Lung (tissue), 12 donors: ENCODE data around the gene KRTAP4-3. TPM values are rescaled to one million over a fixed set of nuclear protein-coding genes. Genes with fewer than 3 reads are reported as not detected.
"Not testable (repeated sequence)": the region's sequence is repeated elsewhere in the genome, so short reads cannot be mapped to it uniquely, and the experiment has no call there.

Source experiments
- ATAC-seq: fragments of 200-7000 bp; cut with Tn5 transposase; one replicate; pipeline ENCODE4 v1.9.1; 2020; ENCODE audit warnings: moderate number of reproducible peaks; ENCODE audit not compliant: insufficient read depth, low FRiP score
- DNase-seq, 3 donors: peaks; one replicate each; pipeline ENCODE4 v3.0.0-alpha.2; 2013 to 2017
- H3K27ac ChIP-seq, 2 donors: one replicate each; pipeline ENCODE4 v1.5.1; 2013; ENCODE audit warnings: mild to moderate bottlenecking in 2 of 2, moderate library complexity in 2 of 2, control low read depth in 1 of 2, inconsistent platforms in 1 of 2, low read depth in 1 of 2, low read length in 1 of 2
- H3K27me3 ChIP-seq, 3 donors: one replicate each; pipeline ENCODE4 v1.5.1; 2013; ENCODE audit warnings: low read length in 2 of 3; ENCODE audit not compliant: control insufficient read depth in 3 of 3, insufficient read depth in 3 of 3
- H3K36me3 ChIP-seq, 4 donors: one replicate each; pipeline ENCODE4 v1.5.1; 2013; ENCODE audit warnings: low read length in 4 of 4, mild to moderate bottlenecking in 1 of 4, moderate library complexity in 1 of 4; ENCODE audit not compliant: control insufficient read depth in 4 of 4, insufficient read depth in 4 of 4
- H3K4me1 ChIP-seq, 5 donors: one replicate each; pipeline ENCODE4 v1.5.1; 2013; ENCODE audit warnings: low read length in 5 of 5, mild to moderate bottlenecking in 2 of 5, moderate library complexity in 1 of 5; ENCODE audit not compliant: control insufficient read depth in 5 of 5, insufficient read depth in 5 of 5
- H3K4me3 ChIP-seq: one replicate; pipeline ENCODE4 v1.5.1; 2013; ENCODE audit warnings: mild to moderate bottlenecking, control low read depth, moderate library complexity
- H3K9ac ChIP-seq, 2 donors: one replicate each; pipeline ENCODE4 v1.5.1; 2013; ENCODE audit warnings: low read length in 2 of 2, control low read depth in 1 of 2; ENCODE audit not compliant: insufficient read depth in 1 of 2
- H3K9me3 ChIP-seq, 4 donors: one replicate each; pipeline ENCODE4 v1.5.1; 2013; ENCODE audit warnings: low read length in 3 of 4, mild to moderate bottlenecking in 1 of 4, moderate library complexity in 1 of 4; ENCODE audit not compliant: control insufficient read depth in 4 of 4, insufficient read depth in 3 of 4
- WGBS, 2 donors: extraction: QIAGEN DNeasy Blood & Tissue Kit; methylation state at CpG; one replicate each; pipeline ENCODE4 v1.1.7; 2013; 5-methylcytosine and 5-hydroxymethylcytosine counted together
- polyA plus RNA-seq, 2 donors: library from polyadenylated mRNA; stranded (reverse); fragments of 200-250 nt; gene quantifications; one replicate each; pipeline ENCODE4 v1.2.1, GENCODE V29; 2013
- total RNA-seq, 2 donors: library from RNA; depleted of rRNA in 1 of 2; stranded (reverse); fragments of >200 nt in 1 of 2; gene quantifications; one replicate each; pipeline ENCODE4 v1.2.1, GENCODE V29; 2014 to 2021
- TF ChIP-seq, protein P1 (sequence below): IDR thresholded peaks from 2 replicates; pipeline ENCODE4 v1.5.1; 2012; ENCODE audit warnings: mild to moderate bottlenecking; ENCODE audit errors: control extremely low read depth, extremely low read depth
- donor health status: control.
- donor health status: control.
- donor health status: Bipolar disorder and iron deficiency.
- donor health status: healthy.
- donor health status: DM: yes; HTN: yes; CAD: no.

Gene KRTAP4-3
- total and polyA plus RNA-seq, 4 donors = not detected

DNA sequence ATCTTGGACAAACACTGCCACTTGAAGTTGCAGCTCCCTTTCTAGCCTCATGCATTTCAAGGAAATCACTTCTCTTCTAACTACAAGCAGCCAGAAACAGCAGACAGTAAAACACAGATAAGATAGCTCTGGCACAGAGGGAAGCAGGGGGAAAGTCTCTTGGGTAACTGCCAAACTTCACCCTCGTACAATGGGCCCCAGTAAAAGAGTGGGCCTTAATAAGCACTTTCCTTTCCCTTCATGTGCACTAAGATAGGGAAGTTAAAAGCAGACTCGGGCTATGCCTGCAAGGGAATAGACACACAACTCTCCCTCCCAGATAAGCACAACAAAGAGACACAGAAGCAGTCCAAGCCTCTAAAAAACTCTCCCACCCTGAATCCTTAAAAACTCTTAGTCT lies 14.2 kb downstream of the KRTAP4-3 start:
- Histone ChIP-seq H3K9ac (no peak overlapping the region), H3K9me3 (no peaks in the 10 kb centered on the region), H3K27ac (no peak overlapping the region), H3K27me3 (no peaks in the 10 kb centered on the region), H3K4me1 (no peaks in the 10 kb centered on the region), H3K36me3 (no peaks in the 10 kb centered on the region), H3K4me3 (no peak overlapping the region)
- WGBS, 2 donors = 7 to 13% methylated on average over 2 of the region's 2 CpGs
- TF ChIP-seq, protein P1, sequence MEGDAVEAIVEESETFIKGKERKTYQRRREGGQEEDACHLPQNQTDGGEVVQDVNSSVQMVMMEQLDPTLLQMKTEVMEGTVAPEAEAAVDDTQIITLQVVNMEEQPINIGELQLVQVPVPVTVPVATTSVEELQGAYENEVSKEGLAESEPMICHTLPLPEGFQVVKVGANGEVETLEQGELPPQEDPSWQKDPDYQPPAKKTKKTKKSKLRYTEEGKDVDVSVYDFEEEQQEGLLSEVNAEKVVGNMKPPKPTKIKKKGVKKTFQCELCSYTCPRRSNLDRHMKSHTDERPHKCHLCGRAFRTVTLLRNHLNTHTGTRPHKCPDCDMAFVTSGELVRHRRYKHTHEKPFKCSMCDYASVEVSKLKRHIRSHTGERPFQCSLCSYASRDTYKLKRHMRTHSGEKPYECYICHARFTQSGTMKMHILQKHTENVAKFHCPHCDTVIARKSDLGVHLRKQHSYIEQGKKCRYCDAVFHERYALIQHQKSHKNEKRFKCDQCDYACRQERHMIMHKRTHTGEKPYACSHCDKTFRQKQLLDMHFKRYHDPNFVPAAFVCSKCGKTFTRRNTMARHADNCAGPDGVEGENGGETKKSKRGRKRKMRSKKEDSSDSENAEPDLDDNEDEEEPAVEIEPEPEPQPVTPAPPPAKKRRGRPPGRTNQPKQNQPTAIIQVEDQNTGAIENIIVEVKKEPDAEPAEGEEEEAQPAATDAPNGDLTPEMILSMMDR = no peak
- DNase-seq (peak in 2 of 3 donors; percentile 3 to 9), ATAC-seq (no peak)

DNA sequence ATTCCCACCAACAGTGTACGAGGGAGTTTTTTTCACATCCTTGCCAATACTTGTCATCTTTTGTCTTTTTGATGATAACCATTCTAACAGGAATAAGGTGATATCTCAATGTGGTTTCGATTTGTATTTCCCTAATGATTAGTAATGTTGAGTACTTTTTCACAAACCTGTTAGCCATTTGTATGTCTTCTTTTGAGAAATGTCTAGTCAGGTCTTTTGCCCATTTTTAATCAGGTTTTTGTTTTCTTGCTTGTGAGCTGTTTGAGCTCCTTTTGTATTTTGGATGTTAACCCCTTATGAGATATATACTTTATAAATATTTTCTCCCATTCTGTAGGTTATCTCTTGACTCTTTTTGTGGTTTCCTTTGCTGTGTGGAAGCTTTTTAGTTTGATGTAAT lies 16.5 kb downstream of the KRTAP4-3 start:
- Histone ChIP-seq H3K9ac (no peak overlapping the region), H3K27ac (no peak overlapping the region), H3K36me3 (no peaks in the 10 kb centered on the region), H3K4me1 (no peaks in the 10 kb centered on the region), H3K27me3 (no peaks in the 10 kb centered on the region), H3K4me3 (no peak overlapping the region), H3K9me3 (no peaks in the 10 kb centered on the region)
- no peak for DNase-seq
- ATAC-seq = no peak
- TF ChIP-seq, protein P1 = no peak
- WGBS, 2 donors = 87 to 92% methylated on average over 2 of the region's 2 CpGs

DNA sequence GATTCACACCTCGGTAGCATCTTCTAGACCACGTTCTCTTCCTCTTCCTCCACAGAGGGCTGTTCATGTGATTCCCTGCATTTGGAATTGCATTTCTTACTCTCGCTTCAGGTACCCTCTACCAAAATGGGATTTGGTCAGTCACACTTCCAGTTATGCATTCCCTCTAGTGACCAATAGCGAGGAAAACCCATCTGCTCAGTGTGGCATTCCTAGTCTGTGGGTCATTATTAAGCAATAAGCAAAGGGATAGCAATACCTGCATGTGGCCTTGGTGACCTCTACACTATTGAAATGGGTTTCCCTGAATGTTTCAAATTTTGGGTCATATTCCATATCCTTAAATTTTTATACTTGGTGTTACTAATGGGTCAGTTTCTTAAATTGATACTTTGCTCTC lies 18.0 kb downstream of the KRTAP4-3 start:
- WGBS, 2 donors = 82 to 89% methylated on average over 4 of the region's 4 CpGs
- H3K27ac ChIP-seq = no peak overlapping the region
- no peaks in the 10 kb centered on the region for H3K27me3 ChIP-seq
- no peak overlapping the region for H3K4me3 ChIP-seq
- no peak overlapping the region for H3K9ac ChIP-seq
- no peaks in the 10 kb centered on the region for H3K9me3 ChIP-seq
- DNase-seq (no peak), ATAC-seq (no peak)
- no peaks in the 10 kb centered on the region for H3K4me1 ChIP-seq
- H3K36me3 ChIP-seq = no peaks in the 10 kb centered on the region
- TF ChIP-seq, protein P1 = no peak

DNA sequence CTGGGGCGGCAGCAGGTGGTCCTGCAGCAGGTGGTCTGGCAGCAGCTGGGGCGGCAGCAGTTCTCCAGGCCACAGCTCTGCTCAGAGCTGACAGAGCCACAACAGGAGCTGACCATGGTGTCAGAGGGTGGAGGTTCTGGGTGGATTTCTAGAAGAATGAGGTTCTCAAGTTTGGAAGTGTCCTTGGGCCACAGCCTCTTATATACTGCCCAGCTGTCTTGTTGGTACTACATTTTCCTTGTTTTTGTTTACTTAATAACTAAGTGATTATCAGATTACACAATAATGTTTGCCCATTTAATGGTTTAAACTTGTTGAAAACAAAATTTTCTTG lies 18.4 kb downstream of the KRTAP4-3 start, which contains the start of gene KRTAP4-5:
KRTAP4-5 (minus strand) TSS at position 174 of the 334 bp plus-strand sequence; CDS start at position 116, 58 bp downstream.
- 69 to 88% methylated on average over 2 of the region's 2 CpGs for WGBS, 2 donors
- Histone ChIP-seq H3K9me3 (no peaks in the 10 kb centered on the region), H3K4me1 (no peaks in the 10 kb centered on the region), H3K36me3 (no peaks in the 10 kb centered on the region), H3K27ac (no peak within 1 kb of the TSS), H3K4me3 (no peak within 1 kb of the TSS), H3K9ac (no peak within 1 kb of the TSS), H3K27me3 (no peaks in the 10 kb centered on the region)
- DNase-seq (no peak), ATAC-seq (no peak)
- TF ChIP-seq, protein P1 = no peak

DNA sequence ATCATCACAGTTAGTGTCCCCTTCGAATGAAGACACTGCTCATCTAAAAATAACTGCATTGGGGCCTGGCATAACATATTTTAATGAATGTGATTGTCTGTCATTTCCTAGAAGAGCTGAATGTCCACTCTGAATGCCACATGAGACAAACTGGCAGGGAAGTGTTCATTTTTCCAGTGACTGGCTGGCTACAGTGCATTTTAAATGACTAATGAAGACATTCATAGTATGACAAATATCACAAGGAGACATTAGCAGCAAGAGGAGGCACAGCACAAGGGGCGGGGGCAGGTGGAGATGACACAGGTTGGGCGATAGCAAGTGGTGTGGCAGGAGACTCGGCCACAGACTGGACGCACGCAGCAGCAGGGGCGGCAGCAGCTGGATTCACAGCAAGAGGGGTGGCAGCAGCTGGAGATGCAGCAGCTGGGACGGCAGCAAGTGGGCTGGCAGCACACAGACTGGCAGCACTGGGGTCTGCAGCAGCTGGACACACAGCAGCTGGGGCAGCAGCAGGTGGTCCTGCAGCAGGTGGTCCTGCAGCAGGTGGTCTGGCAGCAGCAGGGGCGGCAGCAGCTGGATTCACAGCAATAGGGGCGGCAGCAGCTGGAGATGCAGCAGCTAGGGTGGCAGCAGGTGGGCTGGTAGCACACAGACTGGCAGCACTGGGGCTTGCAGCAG lies 18.9 kb downstream of the KRTAP4-3 start:
- H3K9ac ChIP-seq, H3K36me3 ChIP-seq, H3K9me3 ChIP-seq, H3K27ac ChIP-seq, ATAC-seq, H3K4me1 ChIP-seq, H3K4me3 ChIP-seq, H3K27me3 ChIP-seq, DNase-seq: not testable (repeated sequence)
- 77 to 84% methylated on average over 10 of the region's 10 CpGs for WGBS, 2 donors
